ENCODE measurements around the gene CYB561D2. TPM values are rescaled to one million over a fixed set of nuclear protein-coding genes. Genes with fewer than 3 reads are reported as not detected.

Gene CYB561D2
- total and polyA plus RNA-seq, 2 of the 13 experiments (the other 11 are each of a cell fraction or from before 2014, with no cell fraction given), result 11.1 to 17.2 TPM

DNA sequence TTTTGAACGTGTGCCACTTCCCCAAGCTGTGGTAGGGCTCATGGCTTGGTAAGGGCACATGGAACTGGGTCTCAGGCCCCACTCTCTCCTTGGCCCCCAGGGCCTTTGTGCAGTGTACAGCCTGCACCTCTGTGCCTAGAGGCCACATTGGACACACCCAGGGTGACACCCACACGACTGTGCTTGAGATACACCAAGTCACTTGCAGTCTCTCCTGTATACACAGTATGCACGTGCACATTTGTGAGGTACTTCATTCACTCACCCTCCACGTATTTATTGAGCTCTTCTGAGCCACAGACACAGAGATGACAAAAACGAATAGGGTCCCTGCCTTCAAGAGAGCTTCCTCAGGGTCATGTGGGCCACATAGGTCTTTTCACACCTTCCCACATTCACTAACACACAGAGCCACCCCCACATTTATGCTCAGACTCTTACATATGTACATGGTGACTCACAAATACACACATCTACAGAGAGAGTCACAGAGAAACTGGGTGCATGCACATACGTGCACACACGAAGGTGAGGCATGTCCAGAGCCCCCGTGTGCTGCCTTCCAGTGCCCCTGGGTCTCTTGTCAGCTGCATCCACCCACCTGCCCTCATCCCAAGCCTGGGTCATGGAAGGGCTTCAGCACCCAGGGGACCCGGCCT lies 18.5 kb downstream of the CYB561D2 start:
- Histone ChIP-seq H3K4me3 (replicated peaks in 1 of 3; ENCODE audit: insufficient read depth in 1 of 3, low read depth in 2 of 3, low read length in 3 of 3) (no peak overlapping the region), H3K27me3 (ENCODE audit: control insufficient read depth in 1 of 2, insufficient read depth in 2 of 2, low read length in 2 of 2) (peaks cover 14 to 70% of the 10 kb centered on the region in 2 experiments; a peak in 4 of 5 replicates), H3K9ac (ENCODE audit: insufficient read depth, low read depth, low read length) (no peak overlapping the region), H3K36me3 (replicated peaks in 1 of 2; ENCODE audit: control insufficient read depth in 1 of 2, insufficient read depth in 2 of 2, low read length in 2 of 2) (no peaks in the 10 kb centered on the region), H3K4me2 (ENCODE audit: low read depth, low read length) (no peak overlapping the region), H3K79me2 (ENCODE audit: insufficient read depth, low read length) (no peaks in the 10 kb centered on the region), H3K27ac (ENCODE audit: extremely low read length, insufficient read depth, low read length) (no peak overlapping the region), H4K20me1 (ENCODE audit: insufficient read depth, low read length) (no peaks in the 10 kb centered on the region), H3K9me3 (ENCODE audit: low read length) (no peaks in the 10 kb centered on the region), H2AFZ (ENCODE audit: low read length) (no peak overlapping the region), H3K4me1 (ENCODE audit: insufficient read depth, low read length) (peaks cover 7% of the 10 kb centered on the region)
- no peak for FAIRE-seq
- TF ChIP-seq, protein P1, sequence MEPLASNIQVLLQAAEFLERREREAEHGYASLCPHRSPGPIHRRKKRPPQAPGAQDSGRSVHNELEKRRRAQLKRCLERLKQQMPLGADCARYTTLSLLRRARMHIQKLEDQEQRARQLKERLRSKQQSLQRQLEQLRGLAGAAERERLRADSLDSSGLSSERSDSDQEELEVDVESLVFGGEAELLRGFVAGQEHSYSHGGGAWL (CRISPR knock-in tag; IDR thresholded peaks at IDR 0.05), result no peak
- intact Hi-C loops (cut with micrococcal nuclease; ENCODE audit: unreplicated experiment), result no loop called here
- ChIA-PET POLR2A (no interaction called here), CTCF (ENCODE audit: low intra/inter-chr PET ratio, low total read pairs) (no interaction called here)
- no peak for DNase-seq (ENCODE audit: low spot score)
- in situ Hi-C loops (cut with HindIII; ENCODE audit: extremely low pct_ligation_motif_present, low pct_unique_long_range_greater_than_20kb), result no loop called here
- WGBS (ENCODE audit: low lambda C conversion rate), result 27% methylated on average over 6 of the region's 9 CpGs
- no TSS peak for BruUV-seq (replicated peaks)
- no peak for ATAC-seq

DNA sequence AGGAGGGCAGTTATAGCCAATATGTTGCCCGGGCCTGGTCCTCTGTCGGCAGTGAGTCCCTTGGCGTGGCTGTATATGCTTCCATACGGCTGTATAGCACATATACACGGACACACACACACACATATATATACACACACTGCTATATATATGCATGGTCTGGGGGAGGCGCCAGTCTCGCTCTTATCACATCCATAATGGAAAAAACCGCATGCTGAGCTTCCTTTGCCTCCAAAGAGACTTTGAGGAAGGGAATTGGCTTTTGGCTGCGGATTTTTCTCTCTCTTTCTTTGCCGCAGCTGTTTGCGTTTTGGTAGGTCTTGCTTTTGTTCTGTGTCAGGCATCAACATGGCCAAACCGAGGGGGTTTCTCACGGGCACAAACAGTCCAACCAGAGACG lies 19.9 kb downstream of the CYB561D2 start:
- peak; percentile 32; the same call in 2 of the 3 replicates for ATAC-seq
- Histone ChIP-seq H3K4me3 (replicated peaks in 1 of 3; ENCODE audit: insufficient read depth in 1 of 3, low read depth in 2 of 3, low read length in 3 of 3) (no peak overlapping the region), H3K27me3 (ENCODE audit: control insufficient read depth in 1 of 2, insufficient read depth in 2 of 2, low read length in 2 of 2) (peaks cover 11 to 67% of the 10 kb centered on the region in 2 experiments; a peak in 4 of 5 replicates), H3K27ac (ENCODE audit: extremely low read length, insufficient read depth, low read length) (no peak overlapping the region), H4K20me1 (ENCODE audit: insufficient read depth, low read length) (no peaks in the 10 kb centered on the region), H3K9me3 (ENCODE audit: low read length) (no peaks in the 10 kb centered on the region), H3K79me2 (ENCODE audit: insufficient read depth, low read length) (no peaks in the 10 kb centered on the region), H3K36me3 (replicated peaks in 1 of 2; ENCODE audit: control insufficient read depth in 1 of 2, insufficient read depth in 2 of 2, low read length in 2 of 2) (no peaks in the 10 kb centered on the region), H3K4me1 (ENCODE audit: insufficient read depth, low read length) (peaks cover 7% of the 10 kb centered on the region), H2AFZ (ENCODE audit: low read length) (no peak overlapping the region), H3K9ac (ENCODE audit: insufficient read depth, low read depth, low read length) (no peak overlapping the region), H3K4me2 (ENCODE audit: low read depth, low read length) (no peak overlapping the region)
- CTCF ChIA-PET (ENCODE audit: low intra/inter-chr PET ratio, low total read pairs), result no interaction called here
- DNase-seq (ENCODE audit: low spot score), result no peak
- FAIRE-seq, result no peak
- WGBS (ENCODE audit: low lambda C conversion rate), result 27% methylated on average over 14 of the region's 14 CpGs
- BruUV-seq (replicated peaks), result no TSS peak
- in situ Hi-C loops (cut with HindIII; ENCODE audit: extremely low pct_ligation_motif_present, low pct_unique_long_range_greater_than_20kb) (no loop called here), intact Hi-C loops (cut with micrococcal nuclease; ENCODE audit: unreplicated experiment) (loop anchor here (5.0 kb wide), 1 partner anchor 147 kb away; no protein-coding TSS in a partner anchor)
- POLR2A ChIA-PET, result no interaction called here
- no peak for TF ChIP-seq ZNF703 (CRISPR knock-in tag; IDR thresholded peaks at IDR 0.05; ENCODE audit: borderline replicate concordance)
- TF ChIP-seq ZNF564 (CRISPR knock-in tag; IDR thresholded peaks at IDR 0.05), result no peak
- peak; percentile 31; the same call in 1 of the 2 replicates for TF ChIP-seq STAG1 (CRISPR knock-in tag; IDR thresholded peaks at IDR 0.05)
- no peak for TF ChIP-seq AKAP8 (CRISPR knock-in tag; IDR thresholded peaks at IDR 0.05)
- TF ChIP-seq, protein P2, sequence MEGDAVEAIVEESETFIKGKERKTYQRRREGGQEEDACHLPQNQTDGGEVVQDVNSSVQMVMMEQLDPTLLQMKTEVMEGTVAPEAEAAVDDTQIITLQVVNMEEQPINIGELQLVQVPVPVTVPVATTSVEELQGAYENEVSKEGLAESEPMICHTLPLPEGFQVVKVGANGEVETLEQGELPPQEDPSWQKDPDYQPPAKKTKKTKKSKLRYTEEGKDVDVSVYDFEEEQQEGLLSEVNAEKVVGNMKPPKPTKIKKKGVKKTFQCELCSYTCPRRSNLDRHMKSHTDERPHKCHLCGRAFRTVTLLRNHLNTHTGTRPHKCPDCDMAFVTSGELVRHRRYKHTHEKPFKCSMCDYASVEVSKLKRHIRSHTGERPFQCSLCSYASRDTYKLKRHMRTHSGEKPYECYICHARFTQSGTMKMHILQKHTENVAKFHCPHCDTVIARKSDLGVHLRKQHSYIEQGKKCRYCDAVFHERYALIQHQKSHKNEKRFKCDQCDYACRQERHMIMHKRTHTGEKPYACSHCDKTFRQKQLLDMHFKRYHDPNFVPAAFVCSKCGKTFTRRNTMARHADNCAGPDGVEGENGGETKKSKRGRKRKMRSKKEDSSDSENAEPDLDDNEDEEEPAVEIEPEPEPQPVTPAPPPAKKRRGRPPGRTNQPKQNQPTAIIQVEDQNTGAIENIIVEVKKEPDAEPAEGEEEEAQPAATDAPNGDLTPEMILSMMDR (CRISPR knock-in tag; IDR thresholded peaks at IDR 0.05), result peak; percentile 49
- no peak for TF ChIP-seq SALL2 (CRISPR knock-in tag; IDR thresholded peaks at IDR 0.05)
- TF ChIP-seq MED13 (CRISPR knock-in tag; IDR thresholded peaks at IDR 0.05), result no peak
- TF ChIP-seq FOXA1 (IDR thresholded peaks at IDR 0.05), result no peak
- no peak for TF ChIP-seq FOXA1 (CRISPR knock-in tag; IDR thresholded peaks at IDR 0.05)
